Measurements from ENCODE around the gene ADRA2B. TPM values are rescaled to one million over a fixed set of nuclear protein-coding genes. Genes with fewer than 3 reads are reported as not detected.

ADRA2B gene
- polyA plus RNA-seq, 1 donor (not counting 4 experiments of a cell fraction or from before 2014, with no cell fraction given), result not detected

DNA sequence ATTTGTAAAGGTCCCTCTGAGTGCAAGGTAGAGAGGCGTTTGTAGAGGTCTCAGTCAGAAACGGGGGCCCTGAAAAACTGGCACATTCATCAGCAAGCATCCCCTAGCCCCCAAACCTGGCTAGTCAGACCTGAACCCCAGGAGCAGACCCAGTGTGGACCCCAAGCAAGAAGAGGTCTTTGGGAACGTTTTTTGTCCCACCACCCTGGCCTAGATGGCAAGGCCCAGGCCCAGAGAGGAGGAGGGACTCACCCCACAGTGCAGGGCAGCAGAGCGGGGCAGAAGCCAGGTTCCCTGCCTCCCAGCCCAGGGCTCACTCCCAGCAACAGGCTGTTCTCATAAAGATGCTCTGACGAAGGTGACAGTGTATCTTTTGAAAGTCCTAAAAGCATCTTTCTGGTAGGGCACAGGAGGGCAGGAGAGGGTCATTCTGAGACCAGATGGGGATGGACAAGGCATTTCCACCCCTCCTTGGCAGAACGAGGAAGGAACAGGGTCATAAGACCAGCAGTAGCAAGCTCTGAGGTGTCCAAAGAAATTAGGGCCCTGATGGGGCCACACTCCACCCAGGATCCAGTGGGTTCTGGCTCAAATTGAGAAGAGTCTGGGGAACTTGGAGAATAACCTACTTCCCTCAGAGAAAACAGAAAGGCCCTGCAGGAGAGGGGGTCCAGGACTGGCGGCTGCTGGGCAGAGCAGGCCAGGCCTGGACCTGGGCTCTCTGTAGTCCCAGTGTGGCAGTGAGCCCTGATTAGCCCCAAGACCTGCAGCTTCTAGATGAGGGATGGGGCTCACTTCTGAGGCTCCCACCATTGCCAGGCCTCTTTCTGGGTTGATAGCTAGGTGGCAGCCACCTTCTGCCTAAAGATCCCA is 18.2 kb downstream of the ADRA2B start:
- H3K9me3 ChIP-seq (ENCODE audit: control insufficient read depth, low read depth, low read length), result no peaks in the 10 kb centered on the region
- H3K4me1 ChIP-seq (ENCODE audit: control insufficient read depth, extremely low read depth, insufficient read depth, low read length), result no peaks in the 10 kb centered on the region
- H3K4me2 ChIP-seq (ENCODE audit: control insufficient read depth, extremely low read depth, insufficient read depth, low read depth, low read length), result no peak overlapping the region
- no peak overlapping the region for H2AFZ ChIP-seq (ENCODE audit: control insufficient read depth, low read length)
- H3K9ac ChIP-seq (ENCODE audit: control insufficient read depth, extremely low read depth, insufficient read depth, low read length), result no peak overlapping the region
- FAIRE-seq, result no peak
- TF ChIP-seq, protein P1, sequence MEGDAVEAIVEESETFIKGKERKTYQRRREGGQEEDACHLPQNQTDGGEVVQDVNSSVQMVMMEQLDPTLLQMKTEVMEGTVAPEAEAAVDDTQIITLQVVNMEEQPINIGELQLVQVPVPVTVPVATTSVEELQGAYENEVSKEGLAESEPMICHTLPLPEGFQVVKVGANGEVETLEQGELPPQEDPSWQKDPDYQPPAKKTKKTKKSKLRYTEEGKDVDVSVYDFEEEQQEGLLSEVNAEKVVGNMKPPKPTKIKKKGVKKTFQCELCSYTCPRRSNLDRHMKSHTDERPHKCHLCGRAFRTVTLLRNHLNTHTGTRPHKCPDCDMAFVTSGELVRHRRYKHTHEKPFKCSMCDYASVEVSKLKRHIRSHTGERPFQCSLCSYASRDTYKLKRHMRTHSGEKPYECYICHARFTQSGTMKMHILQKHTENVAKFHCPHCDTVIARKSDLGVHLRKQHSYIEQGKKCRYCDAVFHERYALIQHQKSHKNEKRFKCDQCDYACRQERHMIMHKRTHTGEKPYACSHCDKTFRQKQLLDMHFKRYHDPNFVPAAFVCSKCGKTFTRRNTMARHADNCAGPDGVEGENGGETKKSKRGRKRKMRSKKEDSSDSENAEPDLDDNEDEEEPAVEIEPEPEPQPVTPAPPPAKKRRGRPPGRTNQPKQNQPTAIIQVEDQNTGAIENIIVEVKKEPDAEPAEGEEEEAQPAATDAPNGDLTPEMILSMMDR (optimal IDR thresholded peaks at IDR 0.05 in 1 of 3, IDR thresholded peaks at IDR 0.05 in 1 of 3, conservative IDR thresholded peaks at IDR 0.05 in 1 of 3; ENCODE audit: extremely low read depth in 1 of 3, insufficient read depth in 2 of 3, low read length in 3 of 3), result no peak
- no peak for TF ChIP-seq EZH2 (IDR thresholded peaks at IDR 0.05; ENCODE audit: low read length)
- peaks cover 7% of the 10 kb centered on the region for H3K27me3 ChIP-seq (ENCODE audit: control insufficient read depth, extremely low read depth, insufficient read depth, low read length)
- no peaks in the 10 kb centered on the region for H3K9me1 ChIP-seq (ENCODE audit: control insufficient read depth, extremely low read depth, insufficient read depth, low read length)
- no peak for DNase-seq (ENCODE audit: low read depth, low spot score)
- H3K36me3 ChIP-seq (ENCODE audit: control insufficient read depth in 2 of 2, extremely low read depth in 1 of 2, insufficient read depth in 2 of 2, low read length in 2 of 2), result no peaks in the 10 kb centered on the region
- no peaks in the 10 kb centered on the region for H4K20me1 ChIP-seq (ENCODE audit: control insufficient read depth, extremely low read depth, insufficient read depth, low read length)
- H3K79me2 ChIP-seq (ENCODE audit: control insufficient read depth, insufficient read depth, low read length), result no peaks in the 10 kb centered on the region
- H3K4me3 ChIP-seq (ENCODE audit: control insufficient read depth in 2 of 3, extremely low read depth in 1 of 3, insufficient read depth in 2 of 3, low read depth in 1 of 3, low read length in 3 of 3), result no peak overlapping the region
- H3K27ac ChIP-seq (ENCODE audit: control insufficient read depth, insufficient read depth, low read length), result no peak overlapping the region
- dilution Hi-C loops (cut with MboI; ENCODE audit: extremely low pct_ligation_motif_present, low sequenced_read_pairs), result no loop called here

DNA sequence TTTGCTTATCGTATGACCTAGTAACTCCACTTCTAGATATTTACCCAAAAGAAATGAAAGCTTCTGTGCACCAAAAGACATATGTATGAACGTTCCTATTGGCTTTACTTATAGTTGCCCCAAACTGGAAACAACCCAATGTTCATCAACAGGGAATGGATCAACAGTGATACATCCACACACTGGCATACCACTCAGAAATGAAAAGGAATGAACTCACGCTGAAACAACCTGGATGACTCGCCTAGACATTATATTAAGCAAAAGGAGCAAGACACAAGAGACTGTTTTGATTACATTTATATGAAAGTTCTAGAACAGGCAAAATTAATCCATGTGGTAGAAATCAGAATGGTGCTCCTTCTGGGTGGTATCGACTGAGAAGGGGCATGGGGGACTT is 18.9 kb downstream of the ADRA2B start:
- Histone ChIP-seq H3K9me3 (ENCODE audit: control insufficient read depth, low read depth, low read length) (no peaks in the 10 kb centered on the region), H3K4me3 (ENCODE audit: control insufficient read depth in 2 of 3, extremely low read depth in 1 of 3, insufficient read depth in 2 of 3, low read depth in 1 of 3, low read length in 3 of 3) (no peak overlapping the region), H3K27ac (ENCODE audit: control insufficient read depth, insufficient read depth, low read length) (no peak overlapping the region), H3K27me3 (ENCODE audit: control insufficient read depth, extremely low read depth, insufficient read depth, low read length) (peaks cover 11% of the 10 kb centered on the region), H2AFZ (ENCODE audit: control insufficient read depth, low read length) (no peak overlapping the region), H3K4me1 (ENCODE audit: control insufficient read depth, extremely low read depth, insufficient read depth, low read length) (no peaks in the 10 kb centered on the region), H3K9me1 (ENCODE audit: control insufficient read depth, extremely low read depth, insufficient read depth, low read length) (no peaks in the 10 kb centered on the region), H3K9ac (ENCODE audit: control insufficient read depth, extremely low read depth, insufficient read depth, low read length) (no peak overlapping the region), H3K36me3 (ENCODE audit: control insufficient read depth in 2 of 2, extremely low read depth in 1 of 2, insufficient read depth in 2 of 2, low read length in 2 of 2) (no peaks in the 10 kb centered on the region), H3K79me2 (ENCODE audit: control insufficient read depth, insufficient read depth, low read length) (no peaks in the 10 kb centered on the region), H4K20me1 (ENCODE audit: control insufficient read depth, extremely low read depth, insufficient read depth, low read length) (no peaks in the 10 kb centered on the region), H3K4me2 (ENCODE audit: control insufficient read depth, extremely low read depth, insufficient read depth, low read depth, low read length) (no peak overlapping the region)
- DNase-seq (ENCODE audit: low read depth, low spot score), result no peak
- TF ChIP-seq, protein P1 (optimal IDR thresholded peaks at IDR 0.05 in 1 of 3, IDR thresholded peaks at IDR 0.05 in 1 of 3, conservative IDR thresholded peaks at IDR 0.05 in 1 of 3; ENCODE audit: extremely low read depth in 1 of 3, insufficient read depth in 2 of 3, low read length in 3 of 3), result no peak
- TF ChIP-seq EZH2 (IDR thresholded peaks at IDR 0.05; ENCODE audit: low read length), result no peak
- no peak for FAIRE-seq
- dilution Hi-C loops (cut with MboI; ENCODE audit: extremely low pct_ligation_motif_present, low sequenced_read_pairs), result no loop called here
